ENCODE results near the gene CDH13. TPM values are rescaled to one million over a fixed set of nuclear protein-coding genes. Genes with fewer than 3 reads are reported as not detected.

Gene CDH13
- total and polyA plus RNA-seq, 2 of the 8 experiments (the other 6 are each of a cell fraction or from before 2014, with no cell fraction given) = 2.3 to 2.4 TPM

DNA sequence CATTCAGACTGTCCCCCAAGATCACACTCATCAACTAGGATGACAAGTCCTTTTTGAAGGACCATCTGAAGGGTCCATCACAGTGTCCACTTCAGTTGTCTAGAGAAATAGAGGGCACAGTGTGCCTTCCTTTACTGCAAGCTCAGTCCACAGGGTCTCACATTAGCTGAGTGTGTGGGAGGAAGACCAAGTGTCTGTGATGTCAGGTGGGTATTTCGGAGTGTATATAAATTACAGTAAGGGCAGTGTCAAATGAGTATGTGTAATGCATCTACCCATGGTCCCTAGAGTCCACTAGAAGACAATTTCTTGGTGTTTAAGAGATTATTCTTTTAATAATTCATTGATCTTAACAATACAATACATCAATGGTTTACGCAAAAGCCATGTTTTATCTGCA is 272.2 kb downstream of the CDH13 start (continued):
- TF ChIP-seq TAF1 (IDR thresholded peaks at IDR 0.05; ENCODE audit: low read depth, low read length) (no peak), SRF (IDR thresholded peaks at IDR 0.05; ENCODE audit: low read depth, low read length) (no peak), PHF8 (conservative IDR thresholded peaks at IDR 0.05; ENCODE audit: low read depth, low read length) (no peak), CTBP2 (IDR thresholded peaks at IDR 0.05; ENCODE audit: borderline replicate concordance, insufficient read depth, insufficient read length, low read length) (no peak), RFX5 (IDR thresholded peaks at IDR 0.05; ENCODE audit: borderline replicate concordance, low read depth, low read length) (no peak), KDM4A (IDR thresholded peaks at IDR 0.05; ENCODE audit: low read depth, low read length, severe bottlenecking) (no peak)
- TF ChIP-seq, protein P1, sequence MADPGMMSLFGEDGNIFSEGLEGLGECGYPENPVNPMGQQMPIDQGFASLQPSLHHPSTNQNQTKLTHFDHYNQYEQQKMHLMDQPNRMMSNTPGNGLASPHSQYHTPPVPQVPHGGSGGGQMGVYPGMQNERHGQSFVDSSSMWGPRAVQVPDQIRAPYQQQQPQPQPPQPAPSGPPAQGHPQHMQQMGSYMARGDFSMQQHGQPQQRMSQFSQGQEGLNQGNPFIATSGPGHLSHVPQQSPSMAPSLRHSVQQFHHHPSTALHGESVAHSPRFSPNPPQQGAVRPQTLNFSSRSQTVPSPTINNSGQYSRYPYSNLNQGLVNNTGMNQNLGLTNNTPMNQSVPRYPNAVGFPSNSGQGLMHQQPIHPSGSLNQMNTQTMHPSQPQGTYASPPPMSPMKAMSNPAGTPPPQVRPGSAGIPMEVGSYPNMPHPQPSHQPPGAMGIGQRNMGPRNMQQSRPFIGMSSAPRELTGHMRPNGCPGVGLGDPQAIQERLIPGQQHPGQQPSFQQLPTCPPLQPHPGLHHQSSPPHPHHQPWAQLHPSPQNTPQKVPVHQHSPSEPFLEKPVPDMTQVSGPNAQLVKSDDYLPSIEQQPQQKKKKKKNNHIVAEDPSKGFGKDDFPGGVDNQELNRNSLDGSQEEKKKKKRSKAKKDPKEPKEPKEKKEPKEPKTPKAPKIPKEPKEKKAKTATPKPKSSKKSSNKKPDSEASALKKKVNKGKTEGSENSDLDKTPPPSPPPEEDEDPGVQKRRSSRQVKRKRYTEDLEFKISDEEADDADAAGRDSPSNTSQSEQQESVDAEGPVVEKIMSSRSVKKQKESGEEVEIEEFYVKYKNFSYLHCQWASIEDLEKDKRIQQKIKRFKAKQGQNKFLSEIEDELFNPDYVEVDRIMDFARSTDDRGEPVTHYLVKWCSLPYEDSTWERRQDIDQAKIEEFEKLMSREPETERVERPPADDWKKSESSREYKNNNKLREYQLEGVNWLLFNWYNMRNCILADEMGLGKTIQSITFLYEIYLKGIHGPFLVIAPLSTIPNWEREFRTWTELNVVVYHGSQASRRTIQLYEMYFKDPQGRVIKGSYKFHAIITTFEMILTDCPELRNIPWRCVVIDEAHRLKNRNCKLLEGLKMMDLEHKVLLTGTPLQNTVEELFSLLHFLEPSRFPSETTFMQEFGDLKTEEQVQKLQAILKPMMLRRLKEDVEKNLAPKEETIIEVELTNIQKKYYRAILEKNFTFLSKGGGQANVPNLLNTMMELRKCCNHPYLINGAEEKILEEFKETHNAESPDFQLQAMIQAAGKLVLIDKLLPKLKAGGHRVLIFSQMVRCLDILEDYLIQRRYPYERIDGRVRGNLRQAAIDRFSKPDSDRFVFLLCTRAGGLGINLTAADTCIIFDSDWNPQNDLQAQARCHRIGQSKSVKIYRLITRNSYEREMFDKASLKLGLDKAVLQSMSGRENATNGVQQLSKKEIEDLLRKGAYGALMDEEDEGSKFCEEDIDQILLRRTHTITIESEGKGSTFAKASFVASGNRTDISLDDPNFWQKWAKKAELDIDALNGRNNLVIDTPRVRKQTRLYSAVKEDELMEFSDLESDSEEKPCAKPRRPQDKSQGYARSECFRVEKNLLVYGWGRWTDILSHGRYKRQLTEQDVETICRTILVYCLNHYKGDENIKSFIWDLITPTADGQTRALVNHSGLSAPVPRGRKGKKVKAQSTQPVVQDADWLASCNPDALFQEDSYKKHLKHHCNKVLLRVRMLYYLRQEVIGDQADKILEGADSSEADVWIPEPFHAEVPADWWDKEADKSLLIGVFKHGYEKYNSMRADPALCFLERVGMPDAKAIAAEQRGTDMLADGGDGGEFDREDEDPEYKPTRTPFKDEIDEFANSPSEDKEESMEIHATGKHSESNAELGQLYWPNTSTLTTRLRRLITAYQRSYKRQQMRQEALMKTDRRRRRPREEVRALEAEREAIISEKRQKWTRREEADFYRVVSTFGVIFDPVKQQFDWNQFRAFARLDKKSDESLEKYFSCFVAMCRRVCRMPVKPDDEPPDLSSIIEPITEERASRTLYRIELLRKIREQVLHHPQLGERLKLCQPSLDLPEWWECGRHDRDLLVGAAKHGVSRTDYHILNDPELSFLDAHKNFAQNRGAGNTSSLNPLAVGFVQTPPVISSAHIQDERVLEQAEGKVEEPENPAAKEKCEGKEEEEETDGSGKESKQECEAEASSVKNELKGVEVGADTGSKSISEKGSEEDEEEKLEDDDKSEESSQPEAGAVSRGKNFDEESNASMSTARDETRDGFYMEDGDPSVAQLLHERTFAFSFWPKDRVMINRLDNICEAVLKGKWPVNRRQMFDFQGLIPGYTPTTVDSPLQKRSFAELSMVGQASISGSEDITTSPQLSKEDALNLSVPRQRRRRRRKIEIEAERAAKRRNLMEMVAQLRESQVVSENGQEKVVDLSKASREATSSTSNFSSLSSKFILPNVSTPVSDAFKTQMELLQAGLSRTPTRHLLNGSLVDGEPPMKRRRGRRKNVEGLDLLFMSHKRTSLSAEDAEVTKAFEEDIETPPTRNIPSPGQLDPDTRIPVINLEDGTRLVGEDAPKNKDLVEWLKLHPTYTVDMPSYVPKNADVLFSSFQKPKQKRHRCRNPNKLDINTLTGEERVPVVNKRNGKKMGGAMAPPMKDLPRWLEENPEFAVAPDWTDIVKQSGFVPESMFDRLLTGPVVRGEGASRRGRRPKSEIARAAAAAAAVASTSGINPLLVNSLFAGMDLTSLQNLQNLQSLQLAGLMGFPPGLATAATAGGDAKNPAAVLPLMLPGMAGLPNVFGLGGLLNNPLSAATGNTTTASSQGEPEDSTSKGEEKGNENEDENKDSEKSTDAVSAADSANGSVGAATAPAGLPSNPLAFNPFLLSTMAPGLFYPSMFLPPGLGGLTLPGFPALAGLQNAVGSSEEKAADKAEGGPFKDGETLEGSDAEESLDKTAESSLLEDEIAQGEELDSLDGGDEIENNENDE (IDR thresholded peaks at IDR 0.05; ENCODE audit: insufficient replicate concordance, low read length) = no peak
